GM12878 (cell line): Measurements from ENCODE around the gene PDE6C. TPM values are rescaled to one million over a fixed set of nuclear protein-coding genes. Genes with fewer than 3 reads are reported as not detected.

Experiments used
- ATAC-seq: fragments of 200-7000 bp; cut with Tn5 transposase; 3 replicates; pipeline ENCODE4 v1.9.1; 2020; ENCODE audit warnings: mild to moderate bottlenecking, moderate library complexity
- BruUV-seq: library from RNA; stranded (reverse); fragments of 400-500 nt; replicated peaks from 2 replicates; lab custom pipeline; 2021; lab: Mats Ljungman, UMichigan
- CTCF ChIA-PET: fragments of 300-600 bp; sonication (Branson Sonifier 250); formaldehyde crosslinking; extraction: SDS; loops from one replicate; lab custom pipeline; 2021; ENCODE audit warnings: inconsistent platforms; lab: Yijun Ruan, JAX
- POLR2A ChIA-PET: fragments of 350-600 bp; formaldehyde crosslinking; extraction: SDS; loops from one replicate; lab custom pipeline; 2021; ENCODE audit warnings: inconsistent platforms; lab: Charles Lee
- RAD21 ChIA-PET: fragments of 300-600 bp; sonication (Branson Sonifier 250); formaldehyde crosslinking; loops from one replicate; lab custom pipeline; 2023; ENCODE audit warnings: antibody characterized with exemption; ENCODE audit not compliant: unreplicated experiment; lab: Charles Lee
- SMC1A ChIA-PET: fragments of 300-600 bp; sonication (Branson Sonifier 250); formaldehyde crosslinking; loops from one replicate; lab custom pipeline; 2023; ENCODE audit not compliant: unreplicated experiment, uncharacterized antibody; lab: Charles Lee
- DNase-seq: peaks from one replicate; pipeline ENCODE4 v3.0.0-alpha.2; 2011; ENCODE audit warnings: low read depth, low spot score
- FAIRE-seq: peaks from 3 replicates; lab custom pipeline; 2011; peaks lifted over from hg19 to GRCh38; lab: Jason Lieb, UNC
- H2AFZ ChIP-seq: 2 replicates; pipeline ENCODE4 v1.6.0; 2011; ENCODE audit warnings: low read depth, low read length, control low read depth; ENCODE audit not compliant: control insufficient read depth
- H3K27ac ChIP-seq: 2 replicates; pipeline ENCODE4 v1.5.1; 2011; ENCODE audit warnings: control low read depth; ENCODE audit not compliant: control insufficient read depth, insufficient read depth
- H3K27me3 ChIP-seq, 2 experiments: replicated peaks in 1 of 2; 2 replicates each; pipeline versions ENCODE4 v1.6.0 to v1.6.1; 2011; ENCODE audit warnings: low read length in 1 of 2; ENCODE audit not compliant: control insufficient read depth in 2 of 2, insufficient read depth in 2 of 2
- H3K36me3 ChIP-seq, 2 experiments: 2 replicates each; pipeline ENCODE4 v1.5.1; 2011; ENCODE audit warnings: low read length in 1 of 2; ENCODE audit not compliant: control insufficient read depth in 2 of 2, insufficient read depth in 2 of 2
- H3K4me1 ChIP-seq: 2 replicates; pipeline ENCODE4 v1.6.1; 2011; ENCODE audit warnings: mild to moderate bottlenecking, low read length, moderate library complexity, mixed read lengths; ENCODE audit not compliant: control insufficient read depth, insufficient read depth
- H3K4me2 ChIP-seq: 2 replicates; pipeline ENCODE4 v1.6.0; 2011; ENCODE audit warnings: control low read depth; ENCODE audit not compliant: control insufficient read depth, insufficient read depth
- H3K4me3 ChIP-seq: fragments of 200-600 bp; sonication (generic); 2 replicates; pipeline ENCODE4 v1.5.1; 2016
- H3K79me2 ChIP-seq: 2 replicates; pipeline ENCODE4 v1.6.0; 2011; ENCODE audit warnings: low read length; ENCODE audit not compliant: control insufficient read depth, insufficient read depth
- H3K9ac ChIP-seq: 2 replicates; pipeline ENCODE4 v1.8.0; 2011; ENCODE audit warnings: low read length, control low read depth, mixed read lengths; ENCODE audit not compliant: control insufficient read depth, insufficient read depth
- H3K9me3 ChIP-seq: replicated peaks from 3 replicates; pipeline ENCODE4 v1.5.1; 2011; ENCODE audit warnings: mild to moderate bottlenecking, low read length; ENCODE audit not compliant: control insufficient read depth, insufficient read depth
- H4K20me1 ChIP-seq: 2 replicates; pipeline ENCODE4 v1.6.0; 2011; ENCODE audit not compliant: control insufficient read depth, insufficient read depth
- CBX5 ChIP-seq: sonication (generic); IDR thresholded peaks from 2 replicates; pipeline ENCODE4 v1.6.1; 2016; ENCODE audit warnings: low read depth, moderate library complexity, mild to moderate bottlenecking, inconsistent platforms
- CEBPZ ChIP-seq: fragments of 150-350 bp; IDR thresholded peaks from 2 replicates; pipeline ENCODE4 v1.6.1; 2016; ENCODE audit warnings: low read depth, low read length
- CHD2 ChIP-seq: IDR thresholded peaks from 2 replicates; pipeline ENCODE4 v1.6.1; 2011; ENCODE audit warnings: low read depth, low read length, improper control_type of control experiment, borderline replicate concordance
- CHD4 ChIP-seq: fragments of 200-600 bp; sonication (generic); IDR thresholded peaks from 2 replicates; pipeline ENCODE4 v1.6.1; 2016; ENCODE audit warnings: mild to moderate bottlenecking
- E4F1 ChIP-seq: fragments of 450-650 bp; IDR thresholded peaks from 2 replicates; pipeline ENCODE4 v1.6.1; 2018; ENCODE audit warnings: borderline replicate concordance, mild to moderate bottlenecking; ENCODE audit not compliant: partially characterized antibody
- EED ChIP-seq: sonication (generic); IDR thresholded peaks from 2 replicates; pipeline ENCODE4 v1.6.1; 2016; ENCODE audit warnings: antibody characterized with exemption, low read depth
- MAX ChIP-seq: IDR thresholded peaks from 2 replicates; pipeline ENCODE4 v1.6.1; 2012; ENCODE audit warnings: low read depth, low read length, improper control_type of control experiment
- MLLT1 ChIP-seq: fragments of 450-650 bp; IDR thresholded peaks from 2 replicates; pipeline ENCODE4 v1.6.1; 2016; ENCODE audit warnings: mild to moderate bottlenecking
- RAD51 ChIP-seq: fragments of 450-650 bp; IDR thresholded peaks from 2 replicates; pipeline ENCODE4 v1.6.1; 2016; ENCODE audit warnings: moderate library complexity, mild to moderate bottlenecking, inconsistent platforms
- SP1 ChIP-seq: IDR thresholded peaks from one replicate; pipeline ENCODE4 v1.6.1; 2011; ENCODE audit warnings: low read depth, low read length
- USF1 ChIP-seq: IDR thresholded peaks from 2 replicates; pipeline ENCODE4 v1.6.1; 2011; ENCODE audit warnings: borderline replicate concordance, low read depth, mild to moderate bottlenecking, moderate library complexity, mixed read lengths, low read length; ENCODE audit not compliant: insufficient read depth; ENCODE audit errors: extremely low read length
- WRNIP1 ChIP-seq: IDR thresholded peaks from 2 replicates; pipeline ENCODE4 v1.6.1; 2011; ENCODE audit warnings: low read depth, low read length, improper control_type of control experiment, borderline replicate concordance
- ZNF217 ChIP-seq: fragments of 450-650 bp; IDR thresholded peaks from 2 replicates; pipeline ENCODE4 v1.6.1; 2017; ENCODE audit warnings: antibody characterized with exemption, mild to moderate bottlenecking
- WGBS: methylation state at CpG from one replicate; pipeline ENCODE4 v1.1.6; 2016; ENCODE audit warnings: low lambda C conversion rate; ENCODE audit not compliant: insufficient replicate concordance, insufficient coverage; ENCODE audit errors: missing lambda C conversion rate; 5-methylcytosine and 5-hydroxymethylcytosine counted together
- in situ Hi-C: fragments of 300-500 bp; cut with MboI; formaldehyde crosslinking; loops from 9 replicates; pipeline ENCODE4 v1.14.3; 2018; ENCODE audit warnings: mixed read lengths
- intact Hi-C: fragments of 100-400 bp; cut with micrococcal nuclease; formaldehyde crosslinking; loops from one replicate; pipeline ENCODE4 v1.14.2; 2022; ENCODE audit not compliant: unreplicated experiment
- polyA plus RNA-seq, 11 experiments: library from polyadenylated mRNA; depleted of rRNA in 4 of 11; unstranded in 6 of 11; stranded (reverse) in 5 of 11; fragments of >200 nt; fragmentation: Nextera tagmentation in 4 of 11; fragmentation: Illumina TruSeq in 1 of 11; extraction: Ambion mirVana in 4 of 11; extraction: Trizol in 1 of 11; gene quantifications; 1 replicate in 1 of 11; 2 replicates in 10 of 11; pipeline versions ENCODE4 v1.2.1 to v1.2.3, GENCODE V29; 2011 to 2016; ENCODE audit warnings: inconsistent platforms in 2 of 11, missing spikeins in 2 of 11, low read depth in 1 of 11
- total RNA-seq, 4 experiments: library from RNA; depleted of rRNA in 3 of 4; stranded (reverse); fragments of >200 nt in 3 of 4; fragmentation: Illumina TruSeq in 1 of 4; extraction: Trizol in 1 of 4; gene quantifications; 2 replicates each; pipeline versions ENCODE4 v1.2.1 to v1.2.3, GENCODE V29; 2013 to 2021

The PDE6C gene
- total and polyA plus RNA-seq, 10 of the 15 experiments (the other 5 are each of a cell fraction or from before 2014, with no cell fraction given), result not detected

- WGBS, result 59% methylated on average over 36 of the region's 60 CpGs
- ChIA-PET SMC1A (no interaction called here), CTCF (no interaction called here), RAD21 (no interaction called here), POLR2A (no interaction called here)
- no peaks in the 10 kb centered on the region for H3K79me2 ChIP-seq
- peaks cover 6% of the 10 kb centered on the region in 2 experiments; a peak in 3 of 4 replicates for H3K27me3 ChIP-seq
- intact Hi-C loops, result no loop called here
- H3K4me1 ChIP-seq, result no peaks in the 10 kb centered on the region
- FAIRE-seq (no peak), DNase-seq (no peak), ATAC-seq (no peak)
- no TSS peak for BruUV-seq
- H3K4me3 ChIP-seq, result no peak overlapping the region
- H3K27ac ChIP-seq, result no peak overlapping the region
- H3K9me3 ChIP-seq, result no peaks in the 10 kb centered on the region
- no peaks in the 10 kb centered on the region for H3K36me3 ChIP-seq
- TF ChIP-seq CBX5, result no peak
- no peak for TF ChIP-seq MAX
- no peak for TF ChIP-seq MLLT1
- TF ChIP-seq RAD51, result no peak
- TF ChIP-seq CHD2, result no peak
- TF ChIP-seq WRNIP1, result no peak
- TF ChIP-seq CEBPZ, result no peak
- no peak for TF ChIP-seq USF1
- TF ChIP-seq ZNF217, result no peak
- no peak for TF ChIP-seq CHD4
- TF ChIP-seq E4F1, result no peak
- no peak for TF ChIP-seq EED
- TF ChIP-seq SP1, result no peak
- no peak overlapping the region for H2AFZ ChIP-seq
- H3K4me2 ChIP-seq, result no peak overlapping the region
- in situ Hi-C loops, result no loop called here
- no peaks in the 10 kb centered on the region for H4K20me1 ChIP-seq
- no peak overlapping the region for H3K9ac ChIP-seq
These were observed 11.7 kb upstream of the PDE6C start for GRCh38 chr10:93600446-93601145.
